ENCODE measurements around the gene SLC7A6OS. TPM values are rescaled to one million over a fixed set of nuclear protein-coding genes. Genes with fewer than 3 reads are reported as not detected.

Gene SLC7A6OS
- total RNA-seq, 1 experiment from 2014 or later, result 25.3 TPM

DNA sequence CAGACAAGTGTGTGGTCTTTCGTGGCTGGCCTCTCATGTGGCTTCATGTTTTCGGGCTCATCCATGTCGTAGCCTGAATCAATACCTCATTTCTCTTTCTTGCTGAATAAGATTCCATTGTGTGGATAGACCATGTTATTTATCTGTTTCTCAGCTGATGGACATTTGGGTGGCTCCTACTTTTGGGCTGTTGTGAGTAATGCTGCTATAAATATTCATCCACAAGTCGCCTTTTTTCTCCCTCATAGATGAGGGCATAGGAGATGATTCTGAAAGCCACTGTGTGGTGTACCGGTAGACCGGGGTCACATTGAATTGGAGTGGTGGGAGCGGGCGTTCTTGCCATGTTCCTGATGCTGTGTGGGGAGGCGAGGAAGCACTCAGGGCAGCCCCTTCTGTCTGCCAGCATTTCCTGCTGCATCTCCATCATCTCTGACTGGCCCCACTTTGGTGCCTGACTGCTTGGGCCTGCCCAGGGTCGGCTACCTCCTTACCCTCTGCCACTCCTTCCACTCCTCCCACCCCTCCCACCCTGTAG is 40.1 kb upstream of the SLC7A6OS start:
- Histone ChIP-seq H3K27me3 (replicated peaks; ENCODE audit: insufficient read depth, low read depth, low read length, poor library complexity) (no peaks in the 10 kb centered on the region), H3K36me3 (ENCODE audit: insufficient read depth, low read length, poor library complexity, severe bottlenecking) (peaks cover 27% of the 10 kb centered on the region), H3K4me1 (ENCODE audit: insufficient read depth, low read length, poor library complexity, severe bottlenecking) (no peaks in the 10 kb centered on the region), H3K4me3 (ENCODE audit: low read depth, low read length, poor library complexity, severe bottlenecking) (no peak overlapping the region), H3K9me3 (ENCODE audit: low read depth, low read length, poor library complexity, severe bottlenecking) (no peaks in the 10 kb centered on the region), H3K27ac (ENCODE audit: low read depth, low read length, poor library complexity, severe bottlenecking) (no peak overlapping the region)
- TF ChIP-seq, protein P1, sequence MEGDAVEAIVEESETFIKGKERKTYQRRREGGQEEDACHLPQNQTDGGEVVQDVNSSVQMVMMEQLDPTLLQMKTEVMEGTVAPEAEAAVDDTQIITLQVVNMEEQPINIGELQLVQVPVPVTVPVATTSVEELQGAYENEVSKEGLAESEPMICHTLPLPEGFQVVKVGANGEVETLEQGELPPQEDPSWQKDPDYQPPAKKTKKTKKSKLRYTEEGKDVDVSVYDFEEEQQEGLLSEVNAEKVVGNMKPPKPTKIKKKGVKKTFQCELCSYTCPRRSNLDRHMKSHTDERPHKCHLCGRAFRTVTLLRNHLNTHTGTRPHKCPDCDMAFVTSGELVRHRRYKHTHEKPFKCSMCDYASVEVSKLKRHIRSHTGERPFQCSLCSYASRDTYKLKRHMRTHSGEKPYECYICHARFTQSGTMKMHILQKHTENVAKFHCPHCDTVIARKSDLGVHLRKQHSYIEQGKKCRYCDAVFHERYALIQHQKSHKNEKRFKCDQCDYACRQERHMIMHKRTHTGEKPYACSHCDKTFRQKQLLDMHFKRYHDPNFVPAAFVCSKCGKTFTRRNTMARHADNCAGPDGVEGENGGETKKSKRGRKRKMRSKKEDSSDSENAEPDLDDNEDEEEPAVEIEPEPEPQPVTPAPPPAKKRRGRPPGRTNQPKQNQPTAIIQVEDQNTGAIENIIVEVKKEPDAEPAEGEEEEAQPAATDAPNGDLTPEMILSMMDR (conservative IDR thresholded peaks at IDR 0.05; ENCODE audit: low read depth, low read length), result no peak
- TF ChIP-seq EZH2 (IDR thresholded peaks at IDR 0.05; ENCODE audit: borderline replicate concordance, low read depth, low read length, poor library complexity, severe bottlenecking), result no peak
- intact Hi-C loops (cut with micrococcal nuclease; ENCODE audit: unreplicated experiment), result no loop called here
- POLR2A ChIA-PET (ENCODE audit: low non-redundant PET), result no interaction called here
- no peak for DNase-seq (ENCODE audit: low spot score)
- BruUV-seq (replicated peaks), result no TSS peak
- CTCF ChIA-PET, result no interaction called here

DNA sequence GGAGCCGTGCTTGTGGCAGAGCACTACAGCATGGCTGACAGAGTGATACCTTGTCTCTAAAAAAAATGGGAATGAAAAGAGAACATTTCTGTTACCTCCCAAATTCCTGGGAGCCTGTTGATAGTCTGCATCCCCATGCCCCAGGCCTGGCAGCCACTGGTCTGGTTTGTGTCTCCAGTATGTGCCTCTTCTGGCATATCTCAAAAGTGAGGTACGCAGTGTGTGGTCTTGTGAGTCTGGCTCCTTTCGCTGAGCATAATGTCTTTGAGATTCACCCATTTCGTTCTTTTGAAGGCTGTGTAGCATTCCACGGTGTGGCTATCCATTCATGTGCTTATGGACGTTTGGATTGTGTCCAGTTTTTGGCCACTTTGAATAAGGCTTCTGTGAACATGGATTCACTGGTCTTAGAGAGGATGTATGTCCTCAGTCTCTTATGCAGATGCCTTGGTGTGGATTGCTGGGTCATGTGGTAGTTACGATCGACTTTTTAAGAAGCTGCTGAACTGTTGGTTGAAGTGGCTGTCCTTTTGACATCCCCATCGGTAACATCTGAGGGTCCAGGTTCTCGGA is 39.2 kb upstream of the SLC7A6OS start:
- Histone ChIP-seq H3K9me3 (ENCODE audit: low read depth, low read length, poor library complexity, severe bottlenecking) (no peaks in the 10 kb centered on the region), H3K4me3 (ENCODE audit: low read depth, low read length, poor library complexity, severe bottlenecking) (no peak overlapping the region), H3K36me3 (ENCODE audit: insufficient read depth, low read length, poor library complexity, severe bottlenecking) (peaks cover 26% of the 10 kb centered on the region), H3K4me1 (ENCODE audit: insufficient read depth, low read length, poor library complexity, severe bottlenecking) (no peaks in the 10 kb centered on the region), H3K27me3 (replicated peaks; ENCODE audit: insufficient read depth, low read depth, low read length, poor library complexity) (no peaks in the 10 kb centered on the region), H3K27ac (ENCODE audit: low read depth, low read length, poor library complexity, severe bottlenecking) (no peak overlapping the region)
- intact Hi-C loops (cut with micrococcal nuclease; ENCODE audit: unreplicated experiment), result no loop called here
- TF ChIP-seq, protein P1 (conservative IDR thresholded peaks at IDR 0.05; ENCODE audit: low read depth, low read length), result no peak
- no peak for TF ChIP-seq EZH2 (IDR thresholded peaks at IDR 0.05; ENCODE audit: borderline replicate concordance, low read depth, low read length, poor library complexity, severe bottlenecking)
- ChIA-PET CTCF (no interaction called here), POLR2A (ENCODE audit: low non-redundant PET) (no interaction called here)
- no peak for DNase-seq (ENCODE audit: low spot score)
- BruUV-seq (replicated peaks), result no TSS peak

DNA sequence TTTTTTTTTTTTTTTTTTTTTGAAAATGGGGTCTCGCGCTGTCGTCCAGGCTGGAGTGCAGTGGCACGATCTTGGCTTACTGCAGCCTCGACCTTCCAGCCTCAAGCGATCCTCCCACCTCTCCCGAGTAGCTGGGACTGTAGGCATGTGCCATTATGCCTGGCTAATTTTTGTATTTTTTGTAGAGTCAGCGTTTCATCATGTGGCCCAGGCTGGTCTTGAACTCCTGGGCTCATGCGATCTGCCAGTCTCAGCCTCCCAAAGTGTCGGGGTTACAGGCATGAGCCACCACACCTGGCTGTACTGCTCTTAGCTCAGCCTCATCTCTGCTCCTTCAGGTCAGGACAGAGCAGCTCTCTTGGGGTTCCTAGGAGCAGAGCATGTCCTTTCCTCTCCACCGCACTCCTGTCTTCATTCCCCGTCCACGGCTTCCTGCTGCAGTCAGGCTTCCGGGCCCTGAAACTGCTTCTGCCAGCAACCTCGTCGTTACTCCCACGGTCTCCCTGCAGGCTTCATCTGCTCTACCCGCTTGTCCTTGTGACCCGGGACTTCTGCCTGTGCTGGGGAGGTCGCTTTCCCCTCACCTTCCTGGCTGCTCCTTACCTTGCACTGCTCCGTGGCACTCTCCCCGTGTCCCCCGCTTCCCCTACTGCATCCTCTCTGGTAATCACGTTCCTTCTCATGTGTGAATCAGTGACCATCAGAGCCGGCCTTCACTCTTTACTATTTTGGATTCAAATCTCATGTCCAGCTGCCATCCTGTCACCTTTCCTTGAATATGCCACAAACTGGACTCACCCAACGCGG is 38.1 kb upstream of the SLC7A6OS start:
- no peak for TF ChIP-seq EZH2 (IDR thresholded peaks at IDR 0.05; ENCODE audit: borderline replicate concordance, low read depth, low read length, poor library complexity, severe bottlenecking)
- TF ChIP-seq, protein P1 (conservative IDR thresholded peaks at IDR 0.05; ENCODE audit: low read depth, low read length), result no peak
- BruUV-seq (replicated peaks), result no TSS peak
- Histone ChIP-seq H3K36me3 (ENCODE audit: insufficient read depth, low read length, poor library complexity, severe bottlenecking) (peaks cover 25% of the 10 kb centered on the region), H3K4me1 (ENCODE audit: insufficient read depth, low read length, poor library complexity, severe bottlenecking) (no peaks in the 10 kb centered on the region), H3K9me3 (ENCODE audit: low read depth, low read length, poor library complexity, severe bottlenecking) (no peaks in the 10 kb centered on the region), H3K4me3 (ENCODE audit: low read depth, low read length, poor library complexity, severe bottlenecking) (no peak overlapping the region), H3K27me3 (replicated peaks; ENCODE audit: insufficient read depth, low read depth, low read length, poor library complexity) (no peaks in the 10 kb centered on the region), H3K27ac (ENCODE audit: low read depth, low read length, poor library complexity, severe bottlenecking) (no peak overlapping the region)
- POLR2A ChIA-PET (ENCODE audit: low non-redundant PET), result no interaction called here
- DNase-seq (ENCODE audit: low spot score), result no peak
- intact Hi-C loops (cut with micrococcal nuclease; ENCODE audit: unreplicated experiment), result no loop called here
- CTCF ChIA-PET, result no interaction called here
